ENCODE results near the gene ARL15.

GRCh38 chr5:54093081-54093492, 217.3 kb downstream of the ARL15 start:
- TF ChIP-seq CTCF (IDR thresholded peaks at IDR 0.05) (no peak), POLR2A (IDR thresholded peaks at IDR 0.05) (no peak), EP300 (IDR thresholded peaks at IDR 0.05) (no peak), POLR2AphosphoS5 (IDR thresholded peaks at IDR 0.05) (no peak)

Data from upper lobe of left lung (tissue), 4 donors.